Skeletal muscle cell (primary cell): ENCODE results near the gene BRD3OS.

Source experiments
- DNase-seq: peaks from one replicate; pipeline ENCODE4 v3.0.0-alpha.2; 2010; ENCODE audit warnings: low read depth
- H3K4me3 ChIP-seq: 2 replicates; pipeline ENCODE4 v1.5.1; 2011; ENCODE audit warnings: low read depth, mild to moderate bottlenecking, control low read depth, low read length, moderate library complexity

Gene BRD3OS

DNA sequence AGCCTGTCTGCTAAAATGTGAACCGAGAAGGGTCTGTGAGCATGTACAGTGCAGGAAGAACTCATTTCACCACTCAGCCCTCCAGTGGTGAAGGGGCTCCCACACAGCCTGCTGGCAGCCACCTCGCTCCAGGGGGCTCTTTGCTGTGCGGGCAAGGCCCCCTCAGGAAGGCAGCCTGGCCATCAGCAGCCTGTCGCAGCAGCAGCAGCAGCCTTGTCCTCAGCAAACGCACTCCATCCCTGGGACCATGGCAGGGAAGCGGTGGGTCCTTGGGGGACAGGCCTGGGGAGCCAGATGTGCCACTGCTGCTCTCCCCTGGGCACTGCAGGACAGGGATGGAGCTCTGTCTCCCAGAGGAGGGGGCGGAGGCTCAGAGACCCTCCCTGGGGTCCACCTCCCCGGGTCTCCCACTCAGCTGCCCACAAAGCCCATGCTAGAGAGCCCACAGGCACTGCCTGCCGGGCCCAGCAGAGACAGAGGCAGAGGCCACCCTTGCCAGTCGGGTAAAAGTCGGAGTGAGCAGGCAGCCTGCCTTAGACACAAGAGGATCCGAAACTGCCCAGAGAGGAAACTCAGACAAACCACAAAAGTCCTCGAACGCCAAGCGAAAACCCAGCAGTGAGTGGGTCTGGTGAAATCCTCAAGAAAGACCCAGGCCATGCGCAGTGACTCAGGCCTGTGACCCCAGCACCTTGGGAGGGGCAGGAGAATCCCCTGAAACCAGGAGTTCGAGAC lies 34.5 kb downstream of the BRD3OS start:
- DNase-seq: no peak

GRCh38 chr9:134060546-134060945 lies 35.3 kb downstream of the BRD3OS start:
- H3K4me3 ChIP-seq: no peak overlapping the region
- no peak for DNase-seq

More for the DNA sequence above, 34.5 kb downstream of the BRD3OS start:
- no peak overlapping the region for H3K4me3 ChIP-seq

- no peak for DNase-seq
- no peak overlapping the region for H3K4me3 ChIP-seq
These were observed 35.9 kb downstream of the BRD3OS start for GRCh38 chr9:134061019-134061687.

GRCh38 chr9:134061688-134062371 lies 36.5 kb downstream of the BRD3OS start:
- H3K4me3 ChIP-seq: no peak overlapping the region
- peak; percentile 36 for DNase-seq

- no peak overlapping the region for H3K4me3 ChIP-seq
- DNase-seq: no peak
These were observed 37.3 kb downstream of the BRD3OS start for GRCh38 chr9:134062461-134063087.

DNA sequence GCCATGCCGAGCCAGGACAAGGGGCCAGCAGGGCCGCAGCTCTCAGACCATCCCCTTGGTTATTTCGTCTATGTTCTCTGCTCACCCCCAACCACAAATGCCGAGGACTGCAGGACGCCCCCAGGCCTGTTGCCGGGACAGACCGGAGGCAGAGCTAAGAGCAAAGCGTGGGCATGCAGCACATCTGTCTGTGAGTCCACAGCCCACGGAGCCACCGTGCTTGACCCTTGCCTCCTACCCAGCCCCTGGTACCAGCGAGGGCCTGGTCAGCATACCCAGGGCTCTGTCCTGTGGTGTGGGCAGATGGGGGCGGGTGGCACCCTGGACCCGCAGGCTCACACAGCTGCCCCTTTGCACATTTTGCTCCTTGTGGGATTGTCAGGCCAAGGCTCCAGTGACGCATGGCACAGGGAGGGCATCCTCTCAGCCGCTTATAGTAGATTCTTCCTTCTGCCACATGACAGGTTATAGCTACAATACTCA lies 37.8 kb downstream of the BRD3OS start:
- no peak for DNase-seq
- no peak overlapping the region for H3K4me3 ChIP-seq

GRCh38 chr9:134063571-134064450 lies 38.5 kb downstream of the BRD3OS start:
- no peak overlapping the region for H3K4me3 ChIP-seq
- no peak for DNase-seq

GRCh38 chr9:134064711-134065110 lies 39.4 kb downstream of the BRD3OS start:
- no peak for DNase-seq
- no peak overlapping the region for H3K4me3 ChIP-seq

DNA sequence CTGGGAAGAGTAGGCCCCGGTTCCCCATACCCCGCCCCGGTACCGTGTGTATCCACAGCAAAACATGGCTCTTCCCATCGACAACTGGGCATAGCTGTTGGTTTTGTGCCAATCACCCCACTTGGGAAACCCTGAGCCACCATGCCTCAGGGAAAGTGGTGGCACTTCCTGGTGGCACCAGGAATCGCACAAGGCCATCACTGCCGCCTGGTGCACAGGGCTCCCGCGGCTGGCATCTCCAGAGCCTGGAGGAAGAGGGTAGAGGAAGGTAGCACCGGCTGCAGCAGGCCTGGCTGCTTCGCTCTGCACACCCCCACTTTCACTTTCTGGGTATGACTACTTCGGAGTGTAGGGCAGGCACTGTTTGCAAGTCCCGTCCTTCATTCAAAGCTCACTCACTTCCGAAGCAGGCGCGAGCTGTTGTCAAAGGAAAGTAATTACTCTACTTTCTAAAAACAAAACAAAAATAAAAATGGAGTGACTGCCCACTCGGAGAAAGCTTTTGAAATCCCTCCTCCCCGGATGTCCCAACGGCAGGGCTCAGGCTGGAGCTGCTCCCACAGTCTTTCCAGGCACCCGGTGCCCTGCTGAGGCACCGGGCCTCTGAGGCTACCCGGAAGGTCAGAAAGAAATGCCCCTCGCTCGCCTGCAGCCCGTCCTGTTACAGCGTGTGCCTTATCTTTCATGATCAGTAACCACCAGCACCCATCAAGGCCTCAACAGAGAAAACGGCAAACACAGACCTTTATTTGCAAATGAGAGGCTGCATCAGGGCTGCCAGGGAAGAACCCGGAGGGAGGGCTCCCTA lies 40.5 kb downstream of the BRD3OS start:
- peak overlapping the region; percentile 64 for H3K4me3 ChIP-seq
- peak; percentile 20 for DNase-seq

DNA sequence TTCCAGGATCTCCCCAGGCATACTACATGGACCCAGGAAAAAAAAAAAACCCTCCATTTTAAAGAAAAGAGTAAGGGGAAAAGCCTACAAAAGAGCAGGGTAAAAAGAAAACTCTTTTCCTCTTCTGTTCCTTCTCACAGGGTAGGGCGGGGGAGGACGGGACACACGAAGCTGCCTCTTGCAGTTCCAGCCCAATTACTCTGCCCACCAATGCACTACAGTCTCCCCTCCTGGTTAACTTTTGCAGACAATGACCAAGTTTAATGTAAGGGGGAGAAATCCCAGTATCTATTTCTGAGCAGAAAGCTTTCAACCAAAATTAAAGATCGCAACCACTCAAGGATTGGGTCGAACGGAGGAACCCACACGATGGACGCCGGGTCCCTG lies 41.2 kb downstream of the BRD3OS start:
- DNase-seq: no peak
- H3K4me3 ChIP-seq: peak overlapping the region; percentile 64

DNA sequence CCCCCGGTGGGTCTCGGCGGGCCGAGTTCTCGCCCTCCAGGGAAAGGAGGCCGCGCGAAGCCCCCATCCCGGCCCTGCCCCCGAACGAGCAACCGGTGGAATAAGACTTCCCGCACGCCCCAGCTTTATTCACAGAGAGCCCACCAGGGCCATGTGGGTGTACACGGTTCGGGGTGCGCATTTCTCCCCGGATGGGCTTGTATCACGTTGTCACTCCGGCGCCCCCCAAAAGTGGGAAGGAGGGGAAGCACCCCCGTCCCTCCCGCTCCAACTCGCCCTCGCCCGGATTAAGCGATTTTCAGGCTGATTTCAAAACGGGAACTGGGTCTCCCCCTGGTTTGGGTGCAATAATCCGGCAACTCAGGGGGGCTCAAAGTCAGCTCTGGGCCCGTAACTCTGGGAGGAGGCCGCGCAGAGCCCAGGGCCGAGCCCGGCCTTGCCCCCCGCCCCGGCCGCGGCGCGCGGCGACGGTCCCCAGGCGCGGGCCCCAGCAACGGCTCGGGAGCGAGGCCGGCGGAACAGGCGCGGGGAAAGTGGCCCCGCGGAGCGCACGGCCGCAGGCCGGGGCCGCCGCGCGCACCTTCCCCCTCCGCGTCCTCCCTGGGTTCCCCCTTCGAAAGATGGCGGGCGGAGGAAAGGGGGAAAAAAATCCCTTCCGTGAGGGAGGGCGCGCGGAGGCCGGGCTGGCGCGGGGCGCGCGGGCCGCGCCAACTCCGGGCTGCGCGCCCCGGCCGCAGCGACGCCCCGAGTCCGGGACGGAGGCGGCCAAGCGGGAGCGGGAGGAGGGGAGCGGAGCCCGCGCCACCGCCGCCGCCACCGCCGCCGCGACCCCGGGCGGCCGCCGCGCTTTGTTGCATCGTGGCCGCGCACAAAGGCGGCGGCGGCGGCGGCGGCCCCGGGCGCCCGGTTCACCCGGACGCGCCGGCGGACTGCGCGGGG lies 41.9 kb downstream of the BRD3OS start:
- H3K4me3 ChIP-seq: peak overlapping the region; percentile 64
- no peak for DNase-seq

- DNase-seq: peak; percentile 61
- H3K4me3 ChIP-seq: peak within 1 kb of the TSS; percentile 64
These were observed 42.8 kb downstream of the BRD3OS start, which contains the start of gene BRD3 for GRCh38 chr9:134067904-134068743. Gene BRD3 (minus strand): TSS chr9:134068026. CDS start chr9:134053477, 14,549 bp downstream.

DNA sequence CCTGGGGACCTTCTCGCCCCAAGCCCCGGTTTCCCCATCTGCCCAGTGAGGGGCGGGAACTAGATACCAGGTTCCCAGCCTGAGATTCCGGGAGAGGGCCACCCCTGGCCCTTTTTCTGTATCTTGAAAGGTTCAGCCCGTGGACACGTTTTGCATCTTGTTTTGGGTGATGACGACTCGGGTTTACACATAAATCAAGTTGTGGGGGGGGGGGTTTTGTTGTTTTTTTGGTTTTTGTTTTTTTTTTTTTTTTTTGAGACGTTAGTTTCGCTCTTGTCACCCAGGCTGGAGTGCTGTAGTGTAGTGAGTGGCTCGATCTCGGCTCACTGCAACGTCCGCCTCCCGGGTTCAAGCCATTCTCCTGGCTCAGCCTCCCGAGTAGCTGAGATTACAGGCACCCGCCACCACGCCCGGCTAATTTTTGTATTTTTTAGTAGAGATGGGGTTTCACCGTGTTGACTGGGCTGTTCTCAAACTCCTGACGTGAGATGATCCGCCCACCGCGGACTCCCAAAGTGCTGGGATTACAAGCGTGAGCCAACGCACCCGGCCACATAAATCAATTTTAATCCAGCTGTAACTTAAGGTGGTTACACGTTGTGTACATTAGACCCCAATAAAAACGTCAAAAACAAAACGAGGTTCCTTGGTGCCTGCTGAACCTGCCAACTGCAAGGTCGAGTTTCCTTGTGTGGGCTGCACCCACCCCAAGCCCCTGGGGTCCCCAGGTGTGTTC lies 43.6 kb downstream of the BRD3OS start:
- peak overlapping the region; percentile 48 for H3K4me3 ChIP-seq
- DNase-seq: no peak

GRCh38 chr9:134069480-134070399 lies 44.5 kb downstream of the BRD3OS start:
- H3K4me3 ChIP-seq: no peak overlapping the region

DNA sequence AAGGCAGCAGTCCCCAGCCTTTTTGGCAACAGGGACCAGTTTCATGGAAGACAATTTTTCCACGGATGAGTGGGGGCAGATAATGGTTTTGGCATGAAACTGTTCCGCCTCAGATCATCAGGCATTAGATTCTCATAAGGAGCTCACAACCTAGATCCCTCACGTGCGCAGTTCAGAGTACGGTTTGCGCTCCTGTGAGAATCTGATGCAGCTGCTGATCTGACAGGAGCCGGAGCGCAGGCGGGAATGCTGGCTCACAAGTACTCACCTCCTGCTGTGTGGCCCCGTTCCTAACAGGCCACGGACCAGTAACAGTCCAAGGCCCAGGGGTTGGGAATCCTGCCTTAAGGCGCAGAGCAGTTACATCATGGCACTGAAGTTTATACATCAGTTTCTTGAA lies 45.9 kb downstream of the BRD3OS start:
- no peak overlapping the region for H3K4me3 ChIP-seq
- DNase-seq: no peak

More at GRCh38 chr9:134069480-134070399, 44.5 kb downstream of the BRD3OS start:
- no peak for DNase-seq
